Measurements from ENCODE around the gene ZPBP2.

Gene ZPBP2

GRCh38 chr17:39915559-39915958 lies 47.6 kb downstream of the ZPBP2 start:
- Histone ChIP-seq H3K4me1 (ENCODE audit: insufficient read depth, insufficient read length) (peaks cover 2% of the 10 kb centered on the region), H3K4me3 (ENCODE audit: insufficient read length, low read depth) (no peak overlapping the region), H3K9ac (ENCODE audit: insufficient read length, low read depth) (no peak overlapping the region), H3K36me3 (ENCODE audit: insufficient read depth, insufficient read length, low read length) (peaks cover 56% of the 10 kb centered on the region), H3K9me3 (ENCODE audit: insufficient read depth, low read length) (no peaks in the 10 kb centered on the region), H3K27me3 (ENCODE audit: insufficient read depth, insufficient read length) (no peaks in the 10 kb centered on the region)
- TF ChIP-seq ZNF274 (IDR thresholded peaks at IDR 0.05; ENCODE audit: low read depth, low read length) (no peak), YY1 (IDR thresholded peaks at IDR 0.05; ENCODE audit: insufficient read depth, insufficient read length) (no peak), SUZ12 (IDR thresholded peaks at IDR 0.05; ENCODE audit: extremely low read depth, insufficient read depth, insufficient read length) (no peak)
- no peak for DNase-seq (ENCODE audit: low read depth, low spot score)

DNA sequence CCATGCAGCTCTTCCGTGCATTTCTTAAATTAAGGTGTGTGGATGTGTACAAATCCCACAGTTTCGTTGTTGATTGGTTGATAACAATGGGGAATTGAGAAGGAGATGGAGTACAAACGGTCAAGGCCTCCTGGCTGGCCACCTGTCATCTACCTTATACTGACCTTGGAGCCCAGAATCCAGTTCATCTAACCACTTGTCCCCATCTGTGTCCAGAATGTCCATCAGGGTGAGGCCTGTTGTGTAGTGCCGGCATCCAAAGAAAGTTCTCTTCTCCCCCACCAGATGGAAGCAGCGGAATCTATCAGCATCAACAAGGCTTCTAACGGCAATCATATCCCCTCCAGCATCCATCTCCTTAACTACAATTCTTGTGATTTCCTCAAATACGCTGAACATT lies 48.9 kb downstream of the ZPBP2 start:
- Histone ChIP-seq H3K4me1 (ENCODE audit: insufficient read depth, insufficient read length) (no peaks in the 10 kb centered on the region), H3K27me3 (ENCODE audit: insufficient read depth, insufficient read length) (no peaks in the 10 kb centered on the region), H3K4me3 (ENCODE audit: insufficient read length, low read depth) (no peak overlapping the region), H3K36me3 (ENCODE audit: insufficient read depth, insufficient read length, low read length) (peaks cover 57% of the 10 kb centered on the region), H3K9me3 (ENCODE audit: insufficient read depth, low read length) (no peaks in the 10 kb centered on the region), H3K9ac (ENCODE audit: insufficient read length, low read depth) (no peak overlapping the region)
- no peak for DNase-seq (ENCODE audit: low read depth, low spot score)
- no peak for TF ChIP-seq SUZ12 (IDR thresholded peaks at IDR 0.05; ENCODE audit: extremely low read depth, insufficient read depth, insufficient read length)
- no peak for TF ChIP-seq ZNF274 (IDR thresholded peaks at IDR 0.05; ENCODE audit: low read depth, low read length)
- TF ChIP-seq YY1 (IDR thresholded peaks at IDR 0.05; ENCODE audit: insufficient read depth, insufficient read length): no peak

DNA sequence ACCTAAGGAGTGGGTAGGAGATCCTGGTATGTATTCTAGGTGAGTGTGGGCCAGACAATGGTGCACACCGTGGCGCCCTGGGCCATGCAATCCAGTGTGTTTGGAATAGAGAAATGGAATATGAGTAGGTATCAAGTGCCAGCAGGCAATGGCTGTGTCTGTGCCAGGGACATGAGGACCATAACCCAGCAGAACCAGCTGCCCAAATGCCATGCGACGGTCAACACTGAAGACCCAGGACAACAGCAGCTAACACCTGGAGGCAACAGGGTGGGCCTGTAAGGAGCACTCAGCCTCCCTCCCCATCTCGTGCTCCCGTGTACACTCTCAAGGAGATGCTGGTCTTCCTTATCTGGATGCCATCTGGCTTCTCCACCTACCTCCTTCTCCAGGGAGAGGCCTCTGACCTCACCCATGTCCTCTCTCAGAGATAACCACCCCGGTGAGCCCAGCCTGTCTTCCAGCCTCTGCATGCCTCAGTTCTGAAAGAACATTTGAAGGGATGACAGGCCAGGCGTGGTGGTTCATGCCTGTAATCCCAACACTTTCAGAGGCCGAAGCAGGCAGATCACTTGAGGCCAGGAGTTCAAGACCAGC lies 51.2 kb downstream of the ZPBP2 start:
- Histone ChIP-seq H3K9ac (ENCODE audit: insufficient read length, low read depth) (no peak overlapping the region), H3K36me3 (ENCODE audit: insufficient read depth, insufficient read length, low read length) (peaks cover 71% of the 10 kb centered on the region), H3K4me3 (ENCODE audit: insufficient read length, low read depth) (no peak overlapping the region), H3K4me1 (ENCODE audit: insufficient read depth, insufficient read length) (peaks cover 9% of the 10 kb centered on the region), H3K9me3 (ENCODE audit: insufficient read depth, low read length) (no peaks in the 10 kb centered on the region), H3K27me3 (ENCODE audit: insufficient read depth, insufficient read length) (no peaks in the 10 kb centered on the region)
- no peak for TF ChIP-seq SUZ12 (IDR thresholded peaks at IDR 0.05; ENCODE audit: extremely low read depth, insufficient read depth, insufficient read length)
- no peak for TF ChIP-seq ZNF274 (IDR thresholded peaks at IDR 0.05; ENCODE audit: low read depth, low read length)
- TF ChIP-seq YY1 (IDR thresholded peaks at IDR 0.05; ENCODE audit: insufficient read depth, insufficient read length): no peak
- DNase-seq (ENCODE audit: low read depth, low spot score): no peak

DNA sequence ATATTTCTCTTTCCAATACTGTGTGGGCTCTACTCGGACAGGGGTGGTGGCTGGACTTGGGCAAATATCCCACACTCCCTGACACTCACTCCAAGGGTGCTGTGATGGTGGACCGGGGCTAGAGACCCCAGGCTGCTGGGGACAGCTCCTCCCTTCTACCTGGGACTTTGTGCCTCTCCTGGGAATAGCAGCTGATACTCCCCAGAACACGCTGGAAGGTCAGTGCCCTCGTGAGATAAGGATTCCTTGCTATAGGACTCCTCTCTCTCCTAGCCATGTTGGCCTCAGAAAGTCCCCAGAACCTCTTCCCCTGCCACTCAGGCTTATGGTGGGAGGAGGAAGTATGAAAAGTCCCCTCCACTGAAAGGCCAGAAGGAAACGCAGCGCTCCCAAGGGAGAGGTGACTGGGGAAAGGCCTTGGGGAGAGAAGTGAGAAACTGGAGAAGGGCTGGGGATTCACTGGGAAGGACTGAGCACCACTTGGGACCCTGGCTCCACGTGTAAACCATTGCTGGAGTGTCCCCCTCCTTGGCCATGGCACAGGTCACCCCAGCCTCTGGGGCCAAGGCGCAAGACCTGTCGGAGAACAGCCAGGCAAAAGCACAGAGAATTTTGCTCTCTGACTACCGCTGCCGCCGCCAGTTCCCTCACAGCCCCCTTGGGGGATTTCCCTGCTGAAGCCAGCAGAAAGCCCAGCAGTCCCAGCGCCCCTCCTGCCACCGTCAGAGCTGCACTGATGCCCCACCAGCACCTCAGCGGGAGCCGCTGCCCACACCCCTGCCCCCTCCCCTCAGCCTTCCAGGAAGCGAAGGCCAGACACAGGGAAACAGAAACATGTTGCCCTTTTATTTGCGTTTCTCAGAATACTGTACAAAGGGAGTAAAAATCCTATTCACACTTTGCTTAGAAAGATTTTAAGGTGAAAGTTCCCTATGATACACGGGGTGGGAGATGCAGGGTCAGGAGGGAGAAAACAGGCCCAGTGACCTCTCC lies 52.5 kb downstream of the ZPBP2 start:
- Histone ChIP-seq H3K9me3 (ENCODE audit: insufficient read depth, low read length) (no peaks in the 10 kb centered on the region), H3K9ac (ENCODE audit: insufficient read length, low read depth) (no peak overlapping the region), H3K4me1 (ENCODE audit: insufficient read depth, insufficient read length) (peaks cover 21% of the 10 kb centered on the region), H3K4me3 (ENCODE audit: insufficient read length, low read depth) (no peak overlapping the region), H3K36me3 (ENCODE audit: insufficient read depth, insufficient read length, low read length) (peaks cover 78% of the 10 kb centered on the region), H3K27me3 (ENCODE audit: insufficient read depth, insufficient read length) (no peaks in the 10 kb centered on the region)
- no peak for DNase-seq (ENCODE audit: low read depth, low spot score)
- TF ChIP-seq YY1 (IDR thresholded peaks at IDR 0.05; ENCODE audit: insufficient read depth, insufficient read length) (no peak), ZNF274 (IDR thresholded peaks at IDR 0.05; ENCODE audit: low read depth, low read length) (no peak), SUZ12 (IDR thresholded peaks at IDR 0.05; ENCODE audit: extremely low read depth, insufficient read depth, insufficient read length) (no peak)

GRCh38 chr17:39921323-39921722 lies 53.3 kb downstream of the ZPBP2 start:
- Histone ChIP-seq H3K36me3 (ENCODE audit: insufficient read depth, insufficient read length, low read length) (peaks cover 74% of the 10 kb centered on the region), H3K9me3 (ENCODE audit: insufficient read depth, low read length) (no peaks in the 10 kb centered on the region), H3K4me3 (ENCODE audit: insufficient read length, low read depth) (no peak overlapping the region), H3K9ac (ENCODE audit: insufficient read length, low read depth) (no peak overlapping the region), H3K4me1 (ENCODE audit: insufficient read depth, insufficient read length) (peaks cover 23% of the 10 kb centered on the region), H3K27me3 (ENCODE audit: insufficient read depth, insufficient read length) (no peaks in the 10 kb centered on the region)
- no peak for TF ChIP-seq SUZ12 (IDR thresholded peaks at IDR 0.05; ENCODE audit: extremely low read depth, insufficient read depth, insufficient read length)
- no peak for TF ChIP-seq YY1 (IDR thresholded peaks at IDR 0.05; ENCODE audit: insufficient read depth, insufficient read length)
- no peak for TF ChIP-seq ZNF274 (IDR thresholded peaks at IDR 0.05; ENCODE audit: low read depth, low read length)
- DNase-seq (ENCODE audit: low read depth, low spot score): no peak

GRCh38 chr17:39922006-39922405 lies 54.0 kb downstream of the ZPBP2 start:
- no peaks in the 10 kb centered on the region for H3K9me3 ChIP-seq (ENCODE audit: insufficient read depth, low read length)
- peaks cover 25% of the 10 kb centered on the region for H3K4me1 ChIP-seq (ENCODE audit: insufficient read depth, insufficient read length)
- no peak overlapping the region for H3K4me3 ChIP-seq (ENCODE audit: insufficient read length, low read depth)
- H3K27me3 ChIP-seq (ENCODE audit: insufficient read depth, insufficient read length): no peaks in the 10 kb centered on the region
- DNase-seq (ENCODE audit: low read depth, low spot score): no peak
- no peak for TF ChIP-seq YY1 (IDR thresholded peaks at IDR 0.05; ENCODE audit: insufficient read depth, insufficient read length)
- TF ChIP-seq ZNF274 (IDR thresholded peaks at IDR 0.05; ENCODE audit: low read depth, low read length): no peak
- TF ChIP-seq SUZ12 (IDR thresholded peaks at IDR 0.05; ENCODE audit: extremely low read depth, insufficient read depth, insufficient read length): no peak
- H3K36me3 ChIP-seq (ENCODE audit: insufficient read depth, insufficient read length, low read length): peaks cover 68% of the 10 kb centered on the region
- no peak overlapping the region for H3K9ac ChIP-seq (ENCODE audit: insufficient read length, low read depth)

- Histone ChIP-seq H3K9ac (ENCODE audit: insufficient read length, low read depth) (no peak overlapping the region), H3K4me3 (ENCODE audit: insufficient read length, low read depth) (no peak overlapping the region), H3K27me3 (ENCODE audit: insufficient read depth, insufficient read length) (no peaks in the 10 kb centered on the region), H3K9me3 (ENCODE audit: insufficient read depth, low read length) (no peaks in the 10 kb centered on the region), H3K36me3 (ENCODE audit: insufficient read depth, insufficient read length, low read length) (peaks cover 60% of the 10 kb centered on the region), H3K4me1 (ENCODE audit: insufficient read depth, insufficient read length) (peaks cover 25% of the 10 kb centered on the region)
- TF ChIP-seq ZNF274 (IDR thresholded peaks at IDR 0.05; ENCODE audit: low read depth, low read length) (no peak), YY1 (IDR thresholded peaks at IDR 0.05; ENCODE audit: insufficient read depth, insufficient read length) (no peak), SUZ12 (IDR thresholded peaks at IDR 0.05; ENCODE audit: extremely low read depth, insufficient read depth, insufficient read length) (no peak)
- no peak for DNase-seq (ENCODE audit: low read depth, low spot score)
Observed at GRCh38 chr17:39923230-39923629, 55.2 kb downstream of the ZPBP2 start.
